ENCODE measurements around the gene ERN1.

ERN1 gene

DNA sequence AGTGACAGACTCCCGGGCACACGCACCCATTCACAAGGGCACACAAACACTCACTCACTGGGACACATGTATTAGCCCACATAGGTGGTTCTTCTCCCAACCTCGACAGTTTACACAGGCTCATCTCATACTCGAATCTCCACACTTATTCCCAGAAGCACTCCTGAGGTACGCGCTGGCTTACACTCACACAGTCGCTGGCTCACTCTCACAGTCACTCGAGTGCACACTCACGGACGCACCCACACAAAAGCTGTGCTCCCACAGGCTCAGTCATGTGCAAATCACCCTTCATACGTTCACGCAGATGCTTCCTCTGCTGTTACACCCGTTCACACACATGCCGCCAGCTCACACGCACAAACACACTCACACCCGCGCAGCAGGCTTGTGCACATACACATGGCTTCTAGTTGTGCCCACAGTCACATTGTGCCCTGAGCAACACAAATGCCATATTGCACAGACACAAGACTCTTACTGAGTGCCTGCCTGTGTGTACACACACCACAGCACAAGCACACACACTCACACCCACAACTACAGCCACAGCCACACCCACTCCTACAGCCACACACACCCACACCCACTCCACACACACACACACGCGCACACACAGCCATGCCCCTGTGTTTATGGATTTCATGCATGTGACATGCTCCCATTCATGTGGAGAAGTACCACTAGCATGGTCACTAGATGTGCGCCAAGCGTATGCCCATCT, 140.2 kb downstream of the ERN1 start:
- no peaks in the 10 kb centered on the region for H3K36me3 ChIP-seq (ENCODE audit: control insufficient read depth, insufficient read depth, low read length)
- H3K9me3 ChIP-seq (ENCODE audit: control insufficient read depth, low read length), result no peaks in the 10 kb centered on the region
- no peak for DNase-seq
- H3K4me3 ChIP-seq (ENCODE audit: insufficient read depth, low read depth, low read length, poor library complexity, severe bottlenecking), result no peak overlapping the region
- H3K27me3 ChIP-seq (replicated peaks; ENCODE audit: control insufficient read depth, insufficient read depth, low read length, poor library complexity, severe bottlenecking), result no peaks in the 10 kb centered on the region
- H3K27ac ChIP-seq (ENCODE audit: insufficient read depth, low read length, poor library complexity, severe bottlenecking), result no peak overlapping the region
- H3K4me1 ChIP-seq (ENCODE audit: control insufficient read depth, insufficient read depth, low read length, poor library complexity, severe bottlenecking), result peaks cover 42% of the 10 kb centered on the region
